H9 (cell line): Measurements from ENCODE around the gene HAUS6. TPM values are rescaled to one million over a fixed set of nuclear protein-coding genes. Genes with fewer than 3 reads are reported as not detected.

Experiments
- DNase-seq: peaks from one replicate; pipeline ENCODE4 v3.0.0-alpha.2; 2017
- H2AFZ ChIP-seq: one replicate; pipeline ENCODE4 v1.6.1; 2013; ENCODE audit warnings: mild to moderate bottlenecking, low read length, control low read depth, moderate library complexity
- H2AK5ac ChIP-seq: 2 replicates; pipeline ENCODE4 v1.6.1; 2013; ENCODE audit warnings: low read length, control low read depth, mixed read lengths; ENCODE audit not compliant: insufficient read length
- H2BK120ac ChIP-seq: one replicate; pipeline ENCODE4 v1.6.1; 2013; ENCODE audit warnings: low read depth, mild to moderate bottlenecking, low read length, control low read depth, inconsistent platforms; ENCODE audit not compliant: poor library complexity, severe bottlenecking
- H2BK12ac ChIP-seq: 2 replicates; pipeline ENCODE4 v1.6.1; 2013; ENCODE audit warnings: low read length, control low read depth, mixed read lengths, low read depth; ENCODE audit not compliant: insufficient read length
- H2BK15ac ChIP-seq: 2 replicates; pipeline ENCODE4 v1.6.1; 2013; ENCODE audit warnings: low read depth, low read length, control low read depth
- H2BK20ac ChIP-seq: one replicate; pipeline ENCODE4 v1.6.1; 2013; ENCODE audit warnings: low read depth, mild to moderate bottlenecking, low read length, control low read depth, inconsistent platforms; ENCODE audit not compliant: poor library complexity, severe bottlenecking
- H2BK5ac ChIP-seq: 2 replicates; pipeline ENCODE4 v1.6.1; 2013; ENCODE audit warnings: low read length, control low read depth, mixed read lengths; ENCODE audit not compliant: insufficient read length
- H3K14ac ChIP-seq: 2 replicates; pipeline ENCODE4 v1.6.1; 2013; ENCODE audit warnings: low read length, control low read depth; ENCODE audit not compliant: insufficient read depth
- H3K18ac ChIP-seq: 2 replicates; pipeline ENCODE4 v1.6.1; 2013; ENCODE audit warnings: low read depth, mild to moderate bottlenecking, mixed read lengths, low read length, control low read depth; ENCODE audit not compliant: insufficient read length
- H3K23ac ChIP-seq: 2 replicates; pipeline ENCODE4 v1.6.1; 2013; ENCODE audit warnings: low read length, control low read depth, mixed read lengths, low read depth; ENCODE audit not compliant: insufficient read length
- H3K23me2 ChIP-seq: 2 replicates; pipeline ENCODE4 v1.6.1; 2013; ENCODE audit warnings: low read depth, mild to moderate bottlenecking, mixed read lengths, low read length, control low read depth; ENCODE audit not compliant: insufficient read length, poor library complexity, severe bottlenecking
- H3K27ac ChIP-seq: 2 replicates; pipeline ENCODE4 v1.5.1; 2013; ENCODE audit warnings: low read length, control low read depth, mixed read lengths, low read depth; ENCODE audit not compliant: insufficient read length
- H3K27me3 ChIP-seq: 2 replicates; pipeline ENCODE4 v1.6.1; 2013; ENCODE audit warnings: low read length, control low read depth, inconsistent platforms; ENCODE audit not compliant: insufficient read depth
- H3K4ac ChIP-seq: 2 replicates; pipeline ENCODE4 v1.6.1; 2013; ENCODE audit warnings: low read depth, mild to moderate bottlenecking, control low read depth, inconsistent platforms, low read length, moderate library complexity
- H3K4me1 ChIP-seq: 2 replicates; pipeline ENCODE4 v1.6.1; 2013; ENCODE audit warnings: low read length, control low read depth, inconsistent platforms; ENCODE audit not compliant: insufficient read depth
- H3K4me2 ChIP-seq: 2 replicates; pipeline ENCODE4 v1.6.1; 2013; ENCODE audit warnings: low read length, control low read depth, mixed read lengths; ENCODE audit not compliant: insufficient read length, insufficient read depth
- H3K56ac ChIP-seq: 2 replicates; pipeline ENCODE4 v1.6.1; 2013; ENCODE audit warnings: low read depth, mild to moderate bottlenecking, mixed read lengths, low read length, control low read depth; ENCODE audit not compliant: insufficient read length
- H3K79me1 ChIP-seq: 2 replicates; pipeline ENCODE4 v1.6.1; 2013; ENCODE audit warnings: low read depth, mild to moderate bottlenecking, moderate library complexity, low read length, control low read depth, inconsistent platforms; ENCODE audit not compliant: insufficient read depth, poor library complexity, severe bottlenecking
- H3K79me2 ChIP-seq: 2 replicates; pipeline ENCODE4 v1.6.1; 2013; ENCODE audit warnings: low read length, control low read depth, inconsistent platforms; ENCODE audit not compliant: insufficient read depth
- H3K9ac ChIP-seq: 2 replicates; pipeline ENCODE4 v1.6.1; 2013; ENCODE audit warnings: low read length, control low read depth, mixed read lengths; ENCODE audit not compliant: insufficient read length; ENCODE audit errors: extremely low read depth
- H3K9me3 ChIP-seq: one replicate; pipeline ENCODE4 v1.6.1; 2013; ENCODE audit warnings: low read depth, low read length, inconsistent platforms; ENCODE audit not compliant: control insufficient read depth
- H3T11ph ChIP-seq: one replicate; pipeline ENCODE4 v1.6.1; 2013; ENCODE audit warnings: mild to moderate bottlenecking, low read length, control low read depth, inconsistent platforms
- H4K20me1 ChIP-seq: one replicate; pipeline ENCODE4 v1.6.1; 2013; ENCODE audit not compliant: control insufficient read depth, insufficient read length, insufficient read depth
- H4K5ac ChIP-seq: 2 replicates; pipeline ENCODE4 v1.6.1; 2013; ENCODE audit warnings: low read depth, mild to moderate bottlenecking, mixed read lengths, low read length, control low read depth; ENCODE audit not compliant: insufficient read length
- H4K8ac ChIP-seq: replicated peaks from 2 replicates; pipeline ENCODE4 v1.6.1; 2013; ENCODE audit warnings: low read length, control low read depth, mixed read lengths, low read depth; ENCODE audit not compliant: insufficient read length
- H4K91ac ChIP-seq: 2 replicates; pipeline ENCODE4 v1.6.1; 2013; ENCODE audit warnings: low read depth, mild to moderate bottlenecking, moderate library complexity, mixed read lengths, low read length, control low read depth; ENCODE audit not compliant: insufficient read length
- H3K27ac Mint-ChIP-seq, 3 experiments: 2 replicates in 2 of 3; 3 replicates in 1 of 3; pipeline ENCODE4 v1.8.0; 2020 to 2021; ENCODE audit warnings: mixed read lengths in 3 of 3, mild to moderate bottlenecking in 1 of 3, moderate library complexity in 1 of 3
- H3K27me3 Mint-ChIP-seq: 2 replicates; pipeline ENCODE4 v1.8.0; 2021; ENCODE audit warnings: low read depth, mild to moderate bottlenecking, moderate library complexity, mixed read lengths
- H3K36me3 Mint-ChIP-seq, 3 experiments: 2 replicates in 2 of 3; 3 replicates in 1 of 3; pipeline ENCODE4 v1.8.0; 2020 to 2021; ENCODE audit warnings: low read depth in 3 of 3, mixed read lengths in 3 of 3; ENCODE audit not compliant: insufficient read depth in 1 of 3
- H3K4me1 Mint-ChIP-seq, 2 experiments: 2 replicates each; pipeline ENCODE4 v1.8.0; 2020; ENCODE audit warnings: mixed read lengths in 2 of 2
- H3K4me3 Mint-ChIP-seq, 2 experiments: 2 replicates in 1 of 2; 3 replicates in 1 of 2; pipeline ENCODE4 v1.8.0; 2020 to 2021; ENCODE audit warnings: mild to moderate bottlenecking in 2 of 2, mixed read lengths in 2 of 2, moderate library complexity in 1 of 2
- H3K9me3 Mint-ChIP-seq, 2 experiments: 2 replicates in 1 of 2; 3 replicates in 1 of 2; pipeline ENCODE4 v1.8.0; 2020; ENCODE audit warnings: mild to moderate bottlenecking in 2 of 2, mixed read lengths in 2 of 2, moderate library complexity in 1 of 2
- CTCF ChIP-seq: fragments of 200-600 bp; sonication (generic); conservative IDR thresholded peaks from 3 replicates; pipeline ENCODE4 v1.8.0; 2021; ENCODE audit warnings: antibody characterized with exemption, mild to moderate bottlenecking
- WGBS: extraction: QIAGEN DNeasy Blood & Tissue Kit; methylation state at CpG from one replicate; pipeline ENCODE4 v1.1.7; 2013; ENCODE audit warnings: missing lambda C conversion rate, low lambda C conversion rate, mixed read lengths; ENCODE audit not compliant: insufficient read length; ENCODE audit errors: extremely low coverage; 5-methylcytosine and 5-hydroxymethylcytosine counted together
- total RNA-seq: library from RNA; stranded (reverse); gene quantifications from 2 replicates; pipeline ENCODE4 v1.2.1, GENCODE V29; 2021

The HAUS6 gene
- total RNA-seq, 1 experiment from 2014 or later: 42.3 TPM

GRCh38 chr9:19027825-19028224, 74.9 kb downstream of the HAUS6 start:
- H3K4me1 Mint-ChIP-seq: no peaks in the 10 kb centered on the region
- no peak overlapping the region for H3K4ac ChIP-seq
- no peak overlapping the region for H3K23ac ChIP-seq
- H3K9me3 ChIP-seq: no peaks in the 10 kb centered on the region
- H2AFZ ChIP-seq: no peak overlapping the region
- H3K18ac ChIP-seq: no peak overlapping the region
- no peak overlapping the region for H3T11ph ChIP-seq
- H3K9ac ChIP-seq: no peak overlapping the region
- no peak for TF ChIP-seq CTCF
- no peak overlapping the region for H2BK120ac ChIP-seq
- H4K20me1 ChIP-seq: no peaks in the 10 kb centered on the region
- H3K36me3 Mint-ChIP-seq: no peaks in the 10 kb centered on the region
- no peak overlapping the region for H2BK15ac ChIP-seq
- no peak overlapping the region for H2AK5ac ChIP-seq
- H3K79me2 ChIP-seq: no peaks in the 10 kb centered on the region
- H3K79me1 ChIP-seq: no peaks in the 10 kb centered on the region
- no CpG with 5 or more reads among the region's 22 CpGs for WGBS
- no peaks in the 10 kb centered on the region for H3K23me2 ChIP-seq
- DNase-seq: no peak
- H3K4me2 ChIP-seq: no peak overlapping the region
- H2BK5ac ChIP-seq: no peak overlapping the region
- no peak overlapping the region for H4K91ac ChIP-seq
- H3K27ac Mint-ChIP-seq: no peak overlapping the region
- H4K5ac ChIP-seq: no peak overlapping the region
- no peak overlapping the region for H3K27ac ChIP-seq
- H2BK12ac ChIP-seq: no peak overlapping the region
- H3K27me3 Mint-ChIP-seq: peaks cover 1% of the 10 kb centered on the region
- H3K14ac ChIP-seq: no peak overlapping the region
- no peak overlapping the region for H3K4me3 Mint-ChIP-seq
- H4K8ac ChIP-seq: no peak overlapping the region
- no peaks in the 10 kb centered on the region for H3K4me1 ChIP-seq
- no peaks in the 10 kb centered on the region for H3K9me3 Mint-ChIP-seq
- H3K56ac ChIP-seq: no peak overlapping the region
- H3K27me3 ChIP-seq: no peaks in the 10 kb centered on the region
- H2BK20ac ChIP-seq: no peak overlapping the region
